GM18907 (cell line): ENCODE measurements around the gene NPLOC4.
"Not testable (repeated sequence)": the region's sequence is repeated elsewhere in the genome, so short reads cannot be mapped to it uniquely, and the experiment has no call there.

Source experiments
- ATAC-seq: cut with Tn5 transposase; IDR thresholded peaks from one replicate; pipeline ENCODE4 v1.9.1; 2021; ENCODE audit warnings: mild to moderate bottlenecking, moderate library complexity; ENCODE audit not compliant: unreplicated experiment

Gene NPLOC4

DNA sequence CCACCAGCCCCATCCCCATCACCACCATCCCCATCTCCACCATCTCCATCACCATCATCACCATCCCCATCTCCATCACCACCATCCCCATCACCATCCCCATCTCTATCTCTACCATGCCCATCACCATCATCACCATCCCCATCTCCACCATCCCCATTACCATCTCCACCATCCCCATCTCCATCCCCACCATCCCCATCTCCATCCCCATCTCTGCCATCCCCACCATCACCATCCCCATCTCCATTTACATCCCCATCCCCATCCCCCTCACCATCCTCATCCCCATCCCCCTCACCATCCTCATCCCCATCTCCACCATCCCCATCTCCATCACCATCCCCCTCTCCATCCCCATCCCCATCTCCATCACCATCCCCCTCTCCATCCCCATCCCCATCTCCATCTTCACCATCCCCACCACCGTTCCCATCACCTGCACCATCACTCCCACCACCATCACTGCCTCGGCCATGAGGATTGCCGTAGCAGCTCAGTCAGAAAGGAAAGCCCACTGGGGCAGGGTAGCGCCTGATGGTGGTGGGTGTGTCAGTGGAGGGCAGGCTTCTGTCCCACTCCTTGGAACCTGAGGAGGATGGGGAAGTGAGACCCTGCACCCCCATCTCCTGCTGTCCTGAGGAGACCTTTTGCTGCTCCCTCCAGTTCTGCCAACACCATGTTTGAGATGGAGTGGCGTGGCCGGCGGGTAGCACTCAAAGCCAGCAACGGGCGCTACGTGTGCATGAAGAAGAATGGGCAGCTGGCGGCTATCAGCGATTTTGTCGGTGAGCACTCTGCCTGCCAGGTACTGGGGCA, 101.2 kb downstream of the NPLOC4 start:
- no peak for ATAC-seq

DNA sequence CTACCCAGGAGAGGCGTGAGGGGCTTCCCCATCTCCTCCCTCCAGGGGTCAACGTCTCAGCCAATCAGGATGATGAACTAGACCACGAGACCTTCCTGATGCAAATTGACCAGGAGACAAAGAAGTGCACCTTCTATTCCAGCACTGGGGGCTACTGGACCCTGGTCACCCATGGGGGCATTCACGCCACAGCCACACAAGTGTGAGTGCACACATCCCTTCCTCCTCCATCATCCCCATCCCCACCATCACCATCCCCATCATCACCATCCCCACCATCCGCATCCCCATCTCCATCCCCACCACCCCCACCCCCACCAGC, 101.9 kb downstream of the NPLOC4 start:
- ATAC-seq: no peak

DNA sequence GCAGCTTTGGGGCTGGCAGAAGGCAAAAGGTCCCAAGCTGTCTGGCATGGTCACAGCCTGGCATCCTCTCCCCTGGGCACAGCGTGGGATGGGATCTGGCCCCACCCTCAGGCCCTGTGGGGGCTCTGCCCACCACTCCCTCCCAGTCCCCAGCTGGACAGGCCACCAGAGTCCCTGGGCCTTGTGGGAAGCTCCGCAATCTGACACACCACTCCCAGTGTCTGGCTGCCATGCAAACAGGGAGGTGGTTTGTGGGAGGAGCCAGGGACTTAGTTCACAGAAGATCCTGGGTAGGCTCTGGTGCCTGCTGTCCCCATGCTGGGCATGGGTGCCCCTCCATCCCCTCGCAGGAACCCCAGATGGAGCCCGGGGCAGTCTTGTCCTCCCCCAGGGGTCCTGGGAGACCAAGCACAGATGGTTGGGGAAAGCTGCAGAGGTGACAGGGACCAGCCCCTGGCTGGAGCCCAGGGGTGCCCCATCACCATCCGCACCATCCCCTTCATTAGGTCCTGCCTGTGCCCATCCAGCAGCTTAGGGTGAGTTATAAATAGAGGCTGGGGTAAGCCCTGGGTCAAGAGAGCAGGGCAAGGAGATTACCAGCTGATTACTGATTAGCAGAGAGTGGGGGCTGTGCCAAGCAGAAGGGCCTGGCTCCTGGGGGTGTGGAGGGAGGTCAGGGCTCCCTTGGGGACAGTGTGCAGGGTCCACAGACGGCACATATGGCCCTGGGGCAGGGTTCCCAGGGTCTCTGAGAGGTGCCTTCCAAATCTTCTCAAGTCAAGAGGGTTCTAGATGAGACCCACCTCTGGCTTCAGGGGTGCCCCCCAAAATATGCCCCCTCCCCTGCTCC, 102.5 kb downstream of the NPLOC4 start:
- ATAC-seq: no peak

DNA sequence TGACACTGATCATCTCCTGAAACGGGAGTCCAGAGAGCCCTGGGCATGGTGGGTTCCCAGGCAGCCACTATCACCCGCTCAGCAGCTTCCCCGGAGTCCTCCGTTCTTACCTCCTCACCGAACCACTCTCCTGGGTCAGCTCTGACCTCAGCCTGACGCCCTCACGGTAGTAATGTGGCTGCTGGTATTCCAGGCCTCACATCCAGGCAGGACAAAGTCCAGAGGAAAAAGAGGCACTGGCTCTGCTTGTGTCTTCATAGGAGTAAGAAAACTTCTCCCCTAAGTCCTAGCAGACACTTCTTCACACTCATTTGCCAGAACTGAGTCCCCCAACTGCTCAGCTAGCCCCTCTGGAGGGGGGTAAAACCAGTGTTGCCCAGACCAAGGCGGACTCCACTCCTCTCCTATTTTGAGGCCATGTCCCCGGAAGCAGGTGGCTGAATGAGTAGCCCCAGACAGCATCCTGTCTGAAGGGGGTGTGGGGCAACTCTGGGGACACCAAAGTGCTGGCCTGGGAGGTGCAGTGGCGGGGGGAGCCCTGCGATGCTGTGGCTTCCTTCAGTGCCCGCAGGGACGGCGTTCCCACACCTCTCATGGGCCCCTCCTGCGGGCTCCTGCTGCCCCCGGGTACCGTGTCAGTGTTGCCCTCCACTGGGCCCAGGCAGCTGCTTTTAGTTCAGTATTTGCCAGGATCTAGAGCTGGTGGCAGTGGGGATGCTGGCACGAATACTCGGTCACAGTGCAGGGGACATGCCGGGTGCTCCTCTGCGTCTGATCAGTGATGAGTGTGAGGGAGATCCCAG, 103.4 kb downstream of the NPLOC4 start:
- ATAC-seq: no peak

DNA sequence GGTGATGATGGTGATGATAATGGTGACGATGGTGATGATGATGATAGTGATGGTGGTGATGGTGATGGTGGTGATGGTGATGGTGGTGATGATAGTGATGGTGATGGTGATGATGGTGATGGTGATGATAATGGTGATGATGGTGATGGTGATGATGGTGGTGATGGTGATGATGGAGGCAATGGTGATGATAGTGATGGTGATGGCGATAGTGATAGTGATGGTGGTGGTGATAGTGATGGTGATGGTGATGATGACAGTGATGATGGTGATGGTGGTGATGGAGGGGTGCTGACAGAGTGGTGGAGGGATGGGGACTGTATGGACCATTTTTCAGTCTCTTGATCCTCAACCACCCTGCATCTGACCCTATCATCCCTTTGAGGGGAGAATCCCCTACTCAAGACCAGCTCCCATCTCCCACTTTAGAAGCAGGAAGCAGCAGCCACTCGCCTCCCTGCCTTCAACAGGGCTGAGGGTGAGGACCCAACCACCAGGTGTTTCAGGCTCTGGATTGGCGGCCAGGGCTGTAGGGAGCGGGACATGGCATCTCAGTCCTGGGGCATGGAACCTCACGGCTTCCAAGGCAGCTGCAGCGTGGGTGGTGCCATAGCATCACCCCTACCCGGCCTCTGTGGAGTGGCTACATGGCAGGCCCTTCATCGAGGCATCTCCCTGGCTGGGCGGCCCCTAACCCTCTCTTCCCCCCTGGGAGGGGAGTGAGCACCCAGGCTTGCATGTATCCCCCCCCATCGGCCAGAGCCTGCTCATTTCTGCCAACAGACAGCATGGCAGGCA, 104.2 kb downstream of the NPLOC4 start:
- no peak for ATAC-seq

DNA sequence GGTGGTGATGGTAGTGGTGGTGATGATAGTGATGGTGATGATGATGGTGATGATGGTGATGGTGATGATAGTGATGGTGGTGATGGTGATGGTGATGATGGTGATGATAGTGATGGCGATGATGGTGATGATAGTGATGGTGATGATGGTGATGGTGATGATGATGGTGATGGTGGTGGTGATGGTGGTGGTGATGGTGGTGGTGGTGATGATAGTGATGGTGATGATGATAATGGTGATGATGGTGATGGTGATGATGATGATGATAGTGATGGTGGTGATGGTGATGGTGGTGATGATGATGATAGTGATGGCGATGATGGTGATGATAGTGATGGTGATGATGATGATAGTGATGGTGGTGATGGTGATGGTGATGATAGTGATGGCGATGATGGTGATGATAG, 104.9 kb downstream of the NPLOC4 start:
- ATAC-seq: not testable (repeated sequence)

DNA sequence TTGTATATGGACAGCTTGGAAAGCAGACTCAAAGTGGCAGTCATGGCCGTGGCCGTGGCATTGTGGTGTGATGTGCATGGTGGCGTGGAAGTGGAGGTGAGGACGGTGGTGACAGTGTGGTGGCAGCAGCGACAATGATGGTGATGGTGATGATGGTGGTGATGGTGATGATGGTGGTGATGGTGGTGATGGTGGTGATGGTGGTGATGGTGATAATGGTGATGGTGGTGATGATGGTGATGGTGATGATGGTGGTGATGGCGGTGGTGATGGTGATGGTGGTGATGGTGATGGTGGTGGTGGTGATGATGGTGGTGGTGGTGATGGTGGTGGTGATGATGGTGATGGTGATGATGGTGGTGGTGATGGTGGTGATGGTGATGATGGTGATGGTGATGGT, 105.9 kb downstream of the NPLOC4 start:
- not testable (repeated sequence) for ATAC-seq

DNA sequence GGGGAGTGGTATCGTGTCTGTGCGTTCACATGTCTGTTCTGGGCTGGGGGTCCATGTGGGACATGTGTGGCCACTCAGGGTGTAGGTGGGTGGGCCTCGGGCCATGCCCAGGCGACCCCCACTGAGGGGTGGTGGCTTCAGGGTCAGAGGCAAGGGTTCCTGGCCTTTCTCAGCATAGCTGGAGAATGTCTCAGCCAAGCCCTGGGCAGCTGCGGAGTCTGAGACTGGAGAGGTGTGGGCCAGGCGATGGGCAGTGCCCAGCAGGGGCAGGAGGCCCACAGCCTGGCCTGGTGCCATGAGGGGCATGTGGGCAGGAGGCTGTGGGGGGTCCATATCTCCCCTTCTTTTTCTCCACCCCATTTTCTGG, 107.5 kb downstream of the NPLOC4 start:
- ATAC-seq: no peak

DNA sequence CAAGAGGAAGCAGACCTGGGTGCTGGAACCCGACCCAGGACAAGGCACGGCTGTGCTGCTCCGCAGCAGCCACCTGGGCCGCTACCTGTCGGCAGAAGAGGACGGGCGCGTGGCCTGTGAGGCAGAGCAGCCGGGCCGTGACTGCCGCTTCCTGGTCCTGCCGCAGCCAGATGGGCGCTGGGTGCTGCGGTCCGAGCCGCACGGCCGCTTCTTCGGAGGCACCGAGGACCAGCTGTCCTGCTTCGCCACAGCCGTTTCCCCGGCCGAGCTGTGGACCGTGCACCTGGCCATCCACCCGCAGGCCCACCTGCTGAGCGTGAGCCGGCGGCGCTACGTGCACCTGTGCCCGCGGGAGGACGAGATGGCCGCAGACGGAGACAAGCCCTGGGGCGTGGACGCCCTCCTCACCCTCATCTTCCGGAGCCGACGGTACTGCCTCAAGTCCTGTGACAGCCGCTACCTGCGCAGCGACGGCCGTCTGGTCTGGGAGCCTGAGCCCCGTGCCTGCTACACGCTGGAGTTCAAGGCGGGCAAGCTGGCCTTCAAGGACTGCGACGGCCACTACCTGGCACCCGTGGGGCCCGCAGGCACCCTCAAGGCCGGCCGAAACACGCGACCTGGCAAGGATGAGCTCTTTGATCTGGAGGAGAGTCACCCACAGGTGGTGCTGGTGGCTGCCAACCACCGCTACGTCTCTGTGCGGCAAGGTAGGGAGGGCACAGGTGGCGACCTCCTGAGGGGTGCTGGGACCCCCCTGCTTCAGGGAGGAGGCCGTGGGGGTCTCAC, 108.1 kb downstream of the NPLOC4 start:
- no peak for ATAC-seq

DNA sequence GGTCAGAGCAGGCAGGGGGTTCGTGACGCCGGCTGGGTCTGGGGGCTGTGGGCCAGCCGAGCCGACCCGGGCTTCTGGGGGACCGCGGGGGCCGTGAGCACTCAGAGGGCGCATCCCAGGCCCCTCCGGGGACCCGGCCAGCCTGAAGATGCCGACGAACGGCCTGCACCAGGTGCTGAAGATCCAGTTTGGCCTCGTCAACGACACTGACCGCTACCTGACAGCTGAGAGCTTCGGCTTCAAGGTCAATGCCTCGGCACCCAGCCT, 108.6 kb downstream of the NPLOC4 start:
- ATAC-seq: no peak

DNA sequence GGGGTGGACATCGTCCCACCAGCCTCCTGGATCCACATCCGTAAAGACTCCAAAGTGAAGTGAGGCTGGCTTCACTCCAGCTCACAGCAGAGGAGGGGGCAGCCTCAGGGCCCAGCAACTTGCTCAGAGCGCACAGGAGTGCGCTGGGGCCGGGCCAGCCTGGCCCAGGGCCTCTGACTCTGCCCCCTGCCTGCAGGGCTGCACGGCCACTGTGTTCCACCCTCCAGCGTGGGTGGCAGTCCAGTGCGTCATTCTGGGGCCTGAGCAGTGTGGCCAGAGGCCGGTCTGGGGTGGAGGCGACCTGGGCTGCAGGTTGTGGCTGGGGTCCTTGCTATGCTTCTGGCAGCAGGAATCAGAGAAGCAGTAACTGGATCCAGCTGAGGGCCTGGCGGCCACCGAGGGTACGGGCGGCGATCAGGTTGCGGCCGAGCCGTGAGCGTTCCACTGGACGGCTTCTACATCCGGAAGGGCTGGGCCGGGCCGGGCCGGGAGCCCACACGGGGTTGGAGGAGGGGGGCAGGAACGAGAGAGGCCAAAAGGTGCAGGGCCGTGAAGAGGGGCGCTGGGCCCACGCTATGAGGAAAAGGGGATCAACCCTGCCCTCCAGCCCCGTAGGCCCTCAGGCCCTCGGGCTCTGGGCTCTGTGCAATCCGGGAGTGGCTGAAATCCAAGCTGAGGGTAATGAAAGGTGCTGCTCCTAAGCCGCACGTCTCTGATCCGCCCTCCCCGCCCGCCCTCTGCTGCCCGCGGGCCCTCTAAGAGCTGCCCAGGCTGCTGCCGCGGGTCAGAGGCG, 109.1 kb downstream of the NPLOC4 start, which contains the start of gene FSCN2:
TSS of gene FSCN2 (plus strand) at position 787 of the 793 bp plus-strand sequence. CDS start 155 bp downstream, outside the sequence.
- no peak for ATAC-seq

DNA sequence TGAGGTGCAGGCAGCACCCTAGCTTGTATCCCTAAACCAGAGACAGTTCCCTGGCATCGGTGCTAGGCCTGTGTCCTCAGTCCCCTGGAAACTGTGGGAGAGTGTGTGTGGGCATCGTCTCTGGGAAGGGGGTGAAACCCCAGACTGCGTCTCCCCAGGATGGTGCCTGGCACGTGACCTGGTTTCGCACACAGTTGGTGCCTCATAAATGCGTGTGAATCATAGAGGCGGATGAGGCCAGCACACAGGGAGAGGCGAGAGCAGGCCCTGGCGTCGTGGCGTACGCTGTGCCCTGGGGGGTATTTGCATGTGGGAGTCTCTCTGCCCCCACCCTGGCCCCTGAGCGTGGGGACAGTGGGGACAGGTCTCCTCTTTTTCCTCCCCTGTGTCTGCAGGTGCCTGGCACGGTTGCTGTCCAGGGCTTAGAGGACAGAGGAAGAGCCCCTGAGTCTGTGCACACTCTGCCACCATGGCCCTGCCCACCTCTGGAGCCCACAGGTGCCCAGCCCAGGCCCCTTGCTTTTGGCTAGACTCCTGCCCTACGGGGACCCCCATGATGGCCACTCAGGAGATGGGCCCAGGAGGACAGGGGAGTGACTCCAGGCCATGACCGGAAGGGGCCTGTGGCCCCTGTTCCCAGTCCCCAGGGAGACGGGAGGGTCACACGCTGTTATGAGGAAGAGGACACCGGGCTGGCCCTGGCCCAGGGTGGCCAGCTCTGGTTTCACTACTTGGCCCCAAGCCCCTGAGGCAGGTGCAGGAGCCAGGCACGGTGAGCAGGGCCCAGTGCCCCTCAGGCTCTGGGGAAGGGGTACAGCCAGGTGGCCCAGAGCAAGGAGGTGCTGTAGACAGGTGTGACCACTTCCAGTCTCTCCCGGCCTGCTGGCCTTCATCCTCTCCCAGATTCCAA, 110.0 kb downstream of the NPLOC4 start:
- no peak for ATAC-seq

DNA sequence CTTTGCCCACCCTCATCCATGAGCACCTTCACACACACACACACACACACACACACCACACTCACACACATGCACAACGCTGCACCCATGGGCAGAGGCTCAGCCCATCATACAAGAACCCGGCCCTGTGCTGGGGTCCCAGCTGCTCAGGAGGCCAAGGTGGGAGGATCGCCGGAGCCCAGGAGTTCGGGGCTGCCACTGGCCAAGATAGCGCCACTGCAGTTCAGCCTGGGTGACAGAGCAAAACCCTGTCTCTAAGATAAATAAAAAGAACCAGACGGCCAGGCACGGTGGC, 112.1 kb downstream of the NPLOC4 start:
- ATAC-seq: no peak

DNA sequence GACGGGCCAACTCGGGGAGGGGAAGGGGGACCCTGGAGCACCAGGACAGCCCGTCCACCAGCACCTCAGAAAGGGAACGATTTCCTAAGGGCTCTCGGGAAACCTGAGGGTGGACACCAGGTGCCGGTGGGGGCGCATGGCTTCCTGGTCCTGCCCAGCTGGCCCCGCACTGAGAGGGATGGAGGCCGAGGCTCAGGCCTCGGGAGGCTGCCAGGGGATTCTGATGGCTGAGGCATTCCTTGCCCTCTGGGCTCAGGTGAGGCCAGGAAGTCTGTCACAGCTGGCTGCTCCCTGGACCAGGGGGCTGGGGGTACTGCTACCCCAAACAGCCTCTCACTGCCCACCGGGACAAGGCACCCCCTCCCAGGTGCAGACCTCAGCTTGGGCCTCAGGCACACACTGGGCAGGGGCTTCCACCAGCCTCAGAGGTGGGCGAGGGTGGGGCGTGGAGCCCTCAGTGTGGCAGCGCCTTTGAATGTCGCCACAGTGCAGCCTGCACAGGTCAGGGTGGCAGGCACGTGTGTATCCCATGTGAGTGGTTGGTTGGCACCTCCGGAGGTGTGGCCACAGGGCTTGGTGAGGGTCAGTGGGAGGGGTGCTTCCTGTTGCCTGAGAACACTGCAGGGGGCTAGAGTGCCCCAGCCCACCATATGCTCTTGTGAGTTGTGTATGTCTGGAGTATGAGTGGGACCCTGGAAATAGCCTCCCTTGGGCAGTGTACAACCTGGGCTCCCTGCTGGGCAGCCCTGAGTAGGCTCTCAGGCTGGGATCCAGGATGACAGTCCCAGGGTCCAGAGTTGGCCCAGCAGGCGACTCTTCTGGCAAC, 112.7 kb downstream of the NPLOC4 start:
- no peak for ATAC-seq

DNA sequence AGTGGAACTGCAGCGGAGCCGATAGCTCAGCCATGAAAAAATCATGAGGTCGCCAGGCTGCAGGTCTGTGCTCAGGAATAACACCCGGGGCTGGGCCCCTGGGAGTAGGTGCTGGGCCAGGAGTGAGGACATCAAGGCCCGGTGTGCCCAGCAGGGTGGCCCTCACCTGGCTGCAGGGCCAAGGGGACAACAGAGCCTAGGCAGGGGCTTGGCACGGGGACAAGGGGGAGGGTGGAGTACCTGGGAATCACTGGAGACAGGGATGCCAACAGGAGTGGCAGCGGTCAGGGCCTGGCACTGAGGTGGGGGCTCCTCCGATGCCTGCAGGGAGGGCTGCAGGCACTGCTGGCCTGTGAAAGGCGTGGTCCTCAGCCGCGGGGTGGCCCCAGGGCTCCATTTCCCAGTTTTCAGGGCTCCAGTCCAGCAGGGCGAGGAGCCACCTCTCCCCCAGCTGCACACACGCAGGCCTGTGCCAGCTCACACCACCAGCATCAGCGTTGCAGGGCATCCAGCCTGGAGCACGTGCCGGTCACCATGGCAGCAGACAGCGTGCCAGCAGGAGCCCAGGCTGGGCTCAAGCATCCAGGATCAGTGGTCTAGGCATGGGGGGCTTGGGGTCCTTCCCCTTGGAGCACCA, 113.4 kb downstream of the NPLOC4 start:
- ATAC-seq: no peak

DNA sequence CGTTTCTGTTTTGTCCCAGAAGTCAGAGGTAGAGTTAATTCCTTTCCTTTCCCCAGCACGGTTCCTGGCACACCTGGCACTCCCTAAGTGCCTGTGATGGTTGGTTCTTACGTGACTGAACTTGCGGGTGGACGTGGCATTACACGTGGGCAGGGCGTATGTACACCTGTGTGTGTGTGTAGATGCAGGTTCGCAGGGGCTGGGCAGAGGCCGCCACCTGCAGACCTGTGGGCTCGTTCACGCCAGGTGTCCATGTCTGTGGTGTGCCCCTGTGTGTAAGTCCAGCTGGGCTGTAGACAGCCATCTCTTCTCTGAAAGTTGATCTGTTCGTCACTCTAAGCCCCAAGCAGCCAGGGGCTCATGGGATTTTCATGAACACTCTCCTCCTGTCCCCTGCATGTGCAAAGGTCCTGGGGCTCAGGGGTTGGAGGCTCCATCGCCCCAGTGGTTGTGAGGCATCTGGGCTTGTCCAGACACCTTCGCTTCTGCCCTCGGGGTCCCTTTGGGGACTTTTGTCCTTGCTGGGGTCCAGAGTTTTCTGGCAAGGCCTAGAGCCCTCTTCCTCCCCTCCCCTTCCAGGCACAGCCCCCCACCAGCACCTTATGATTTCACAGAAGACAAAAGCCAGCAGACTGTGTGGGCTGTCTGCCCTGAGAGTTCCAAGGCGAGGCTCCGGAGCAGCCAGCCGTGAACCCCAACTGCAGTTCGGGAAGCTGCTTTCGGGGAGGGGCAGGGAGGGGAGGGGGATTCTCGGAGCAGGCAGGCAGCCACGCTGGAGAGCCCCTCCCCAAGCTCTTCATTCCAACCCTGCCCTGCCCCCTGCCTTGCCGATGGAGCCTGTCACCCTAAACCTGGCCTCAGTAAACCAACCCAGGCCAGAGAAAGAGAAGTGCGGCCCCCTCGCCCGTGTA, 114.2 kb downstream of the NPLOC4 start:
- ATAC-seq: no peak
